Glutamatergic neuron (in vitro differentiated cells): Measurements from ENCODE around the gene EYS. TPM values are rescaled to one million over a fixed set of nuclear protein-coding genes. Genes with fewer than 3 reads are reported as not detected.
"Not testable (repeated sequence)": the region's sequence is repeated elsewhere in the genome, so short reads cannot be mapped to it uniquely, and the experiment has no call there.

Experiments used
- DNase-seq: peaks from one replicate; pipeline ENCODE4 v3.0.0; 2022
- H3K27ac Mint-ChIP-seq: one replicate; pipeline ENCODE4 v1.8.0; 2020; ENCODE audit warnings: mild to moderate bottlenecking, mixed read lengths, inconsistent platforms; ENCODE audit not compliant: unreplicated experiment
- H3K27me3 Mint-ChIP-seq: one replicate; pipeline ENCODE4 v1.8.0; 2020; ENCODE audit warnings: mild to moderate bottlenecking, moderate library complexity, mixed read lengths, inconsistent platforms; ENCODE audit not compliant: unreplicated experiment
- H3K36me3 Mint-ChIP-seq: one replicate; pipeline ENCODE4 v1.8.0; 2020; ENCODE audit warnings: mild to moderate bottlenecking, mixed read lengths, inconsistent platforms; ENCODE audit not compliant: unreplicated experiment
- H3K4me1 Mint-ChIP-seq: one replicate; pipeline ENCODE4 v1.8.0; 2020; ENCODE audit warnings: mild to moderate bottlenecking, low read depth, mixed read lengths, inconsistent platforms; ENCODE audit not compliant: unreplicated experiment
- H3K4me3 Mint-ChIP-seq: one replicate; pipeline ENCODE4 v1.8.0; 2020; ENCODE audit warnings: mild to moderate bottlenecking, mixed read lengths, inconsistent platforms; ENCODE audit not compliant: unreplicated experiment
- H3K9me3 Mint-ChIP-seq: one replicate; pipeline ENCODE4 v1.8.0; 2020; ENCODE audit warnings: mild to moderate bottlenecking, moderate library complexity, mixed read lengths, inconsistent platforms; ENCODE audit not compliant: unreplicated experiment
- total RNA-seq: library from RNA; stranded (reverse); fragmentation: NEBNext Ultra II Directional; extraction: Animal tissue kit (Norgen Biotek cat#: 25700); gene quantifications from one replicate; pipeline ENCODE4 v1.2.1, GENCODE V29; 2021; ENCODE audit not compliant: unreplicated experiment
- TF ChIP-seq, protein P1 (sequence below): fragments of 200-600 bp; sonication (generic); IDR thresholded peaks from one replicate; pipeline ENCODE4 v1.5.0; 2021; ENCODE audit not compliant: partially characterized antibody, unreplicated experiment

The EYS gene
- total RNA-seq, 1 donor from 2014 or later: 13.2 TPM

- no peak for DNase-seq
- TF ChIP-seq, protein P1, sequence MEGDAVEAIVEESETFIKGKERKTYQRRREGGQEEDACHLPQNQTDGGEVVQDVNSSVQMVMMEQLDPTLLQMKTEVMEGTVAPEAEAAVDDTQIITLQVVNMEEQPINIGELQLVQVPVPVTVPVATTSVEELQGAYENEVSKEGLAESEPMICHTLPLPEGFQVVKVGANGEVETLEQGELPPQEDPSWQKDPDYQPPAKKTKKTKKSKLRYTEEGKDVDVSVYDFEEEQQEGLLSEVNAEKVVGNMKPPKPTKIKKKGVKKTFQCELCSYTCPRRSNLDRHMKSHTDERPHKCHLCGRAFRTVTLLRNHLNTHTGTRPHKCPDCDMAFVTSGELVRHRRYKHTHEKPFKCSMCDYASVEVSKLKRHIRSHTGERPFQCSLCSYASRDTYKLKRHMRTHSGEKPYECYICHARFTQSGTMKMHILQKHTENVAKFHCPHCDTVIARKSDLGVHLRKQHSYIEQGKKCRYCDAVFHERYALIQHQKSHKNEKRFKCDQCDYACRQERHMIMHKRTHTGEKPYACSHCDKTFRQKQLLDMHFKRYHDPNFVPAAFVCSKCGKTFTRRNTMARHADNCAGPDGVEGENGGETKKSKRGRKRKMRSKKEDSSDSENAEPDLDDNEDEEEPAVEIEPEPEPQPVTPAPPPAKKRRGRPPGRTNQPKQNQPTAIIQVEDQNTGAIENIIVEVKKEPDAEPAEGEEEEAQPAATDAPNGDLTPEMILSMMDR: no peak
- Mint-ChIP-seq H3K4me1 (no peaks in the 10 kb centered on the region), H3K36me3 (no peaks in the 10 kb centered on the region), H3K27ac (no peak overlapping the region), H3K9me3 (no peaks in the 10 kb centered on the region), H3K27me3 (peaks cover 2% of the 10 kb centered on the region), H3K4me3 (no peak overlapping the region)
These were observed 83.5 kb downstream of the EYS start for GRCh38 chr6:65623566-65623965.

DNA sequence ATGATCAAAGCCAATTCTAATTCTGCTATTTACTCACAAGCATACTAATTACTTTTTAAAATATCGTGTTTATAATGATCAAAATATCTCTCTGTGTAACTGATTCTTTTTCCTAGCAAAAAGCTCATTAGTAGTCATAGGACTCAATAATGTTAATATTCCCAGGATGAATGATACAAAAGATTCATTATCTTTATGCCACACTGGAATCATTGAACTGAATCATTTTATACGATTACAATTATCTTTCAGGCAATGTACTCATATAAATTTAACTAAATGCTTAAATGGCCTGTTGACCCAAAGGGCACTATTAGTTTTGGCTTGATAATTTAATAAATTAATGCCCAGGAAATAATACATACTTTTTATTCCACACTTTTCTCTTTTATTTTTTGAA is 96.3 kb downstream of the EYS start:
- no peaks in the 10 kb centered on the region for H3K9me3 Mint-ChIP-seq
- no peak for DNase-seq
- TF ChIP-seq, protein P1: no peak
- no peaks in the 10 kb centered on the region for H3K27me3 Mint-ChIP-seq
- no peaks in the 10 kb centered on the region for H3K36me3 Mint-ChIP-seq
- no peaks in the 10 kb centered on the region for H3K4me1 Mint-ChIP-seq
- no peak overlapping the region for H3K27ac Mint-ChIP-seq
- no peak overlapping the region for H3K4me3 Mint-ChIP-seq

DNA sequence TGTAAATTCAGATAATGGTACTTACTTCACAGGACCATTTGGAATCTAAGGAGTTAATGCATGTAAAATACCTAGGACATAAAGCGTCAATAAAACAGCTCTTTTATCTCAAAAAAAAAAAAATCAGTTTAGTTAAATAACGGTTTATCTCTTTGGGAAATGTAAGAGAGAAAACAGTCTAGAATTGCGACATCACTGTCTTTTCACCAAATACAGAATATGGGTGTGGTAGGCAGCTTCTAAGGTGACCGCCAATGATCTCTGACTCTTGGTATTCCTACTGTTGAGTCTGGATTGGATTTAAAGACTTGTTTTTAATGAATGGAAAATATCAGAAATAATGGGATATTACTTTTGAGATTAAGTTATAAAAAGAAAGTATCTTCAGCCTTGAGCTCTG is 111.5 kb downstream of the EYS start:
- Mint-ChIP-seq H3K36me3 (no peaks in the 10 kb centered on the region), H3K4me3 (no peak overlapping the region), H3K9me3 (no peaks in the 10 kb centered on the region), H3K27me3 (no peaks in the 10 kb centered on the region), H3K27ac (no peak overlapping the region), H3K4me1 (no peaks in the 10 kb centered on the region)
- no peak for DNase-seq
- TF ChIP-seq, protein P1: no peak

DNA sequence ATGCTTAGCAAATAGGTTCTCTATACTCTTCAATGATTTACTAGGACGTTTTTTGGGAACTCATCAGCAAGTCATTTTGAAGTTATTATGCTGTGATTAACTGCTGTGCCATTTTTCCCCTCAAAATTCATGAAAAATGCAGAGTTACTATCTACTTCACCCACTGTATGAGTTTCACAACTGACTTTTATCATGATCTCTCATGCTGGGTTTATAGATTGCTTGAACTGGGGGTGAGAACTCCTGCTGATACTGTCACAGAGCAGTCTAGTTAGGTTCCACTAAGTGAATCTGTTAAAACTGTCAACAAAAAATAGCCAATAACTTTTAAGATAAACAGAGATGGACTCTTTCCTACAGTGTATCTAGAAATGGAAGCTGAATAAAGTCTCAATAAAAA is 136.7 kb downstream of the EYS start:
- no peak for DNase-seq
- TF ChIP-seq, protein P1: no peak
- Mint-ChIP-seq H3K27me3 (peaks cover 3% of the 10 kb centered on the region), H3K9me3 (peaks cover 2% of the 10 kb centered on the region), H3K36me3 (no peaks in the 10 kb centered on the region), H3K27ac (no peak overlapping the region), H3K4me1 (peaks cover 7% of the 10 kb centered on the region), H3K4me3 (no peak overlapping the region)

GRCh38 chr6:65569505-65569904 is 137.5 kb downstream of the EYS start:
- H3K27ac Mint-ChIP-seq: no peak overlapping the region
- no peak overlapping the region for H3K4me3 Mint-ChIP-seq
- no peak for DNase-seq
- no peaks in the 10 kb centered on the region for H3K36me3 Mint-ChIP-seq
- TF ChIP-seq, protein P1: no peak
- H3K4me1 Mint-ChIP-seq: peaks cover 7% of the 10 kb centered on the region
- peaks cover 2% of the 10 kb centered on the region for H3K9me3 Mint-ChIP-seq
- H3K27me3 Mint-ChIP-seq: peaks cover 3% of the 10 kb centered on the region

- DNase-seq, H3K9me3 Mint-ChIP-seq, H3K36me3 Mint-ChIP-seq, H3K4me3 Mint-ChIP-seq, H3K27me3 Mint-ChIP-seq, H3K27ac Mint-ChIP-seq, H3K4me1 Mint-ChIP-seq: not testable (repeated sequence)
These were observed 138.0 kb downstream of the EYS start for GRCh38 chr6:65569056-65569455.
